K562 (cell line): ENCODE results near the gene ZNF92. TPM values are rescaled to one million over a fixed set of nuclear protein-coding genes. Genes with fewer than 3 reads are reported as not detected.

Experiments used
- ATAC-seq: fragments of 200-7000 bp; cut with Tn5 transposase; 3 replicates; pipeline ENCODE4 v1.9.1; 2020; ENCODE audit warnings: moderate library complexity
- BruUV-seq: library from RNA; stranded (reverse); fragments of 400-500 nt; replicated peaks from 2 replicates; lab custom pipeline; 2021; lab: Mats Ljungman, UMichigan
- CTCF ChIA-PET: fragments of 300-600 bp; formaldehyde crosslinking; extraction: SDS; loops from one replicate; lab custom pipeline; 2021; ENCODE audit warnings: low intra/inter-chr PET ratio; lab: Yijun Ruan, JAX
- POLR2A ChIA-PET: fragments of 300-600, 350-650 bp; sonication (Branson Sonifier 250); formaldehyde crosslinking; extraction: SDS; loops from one replicate; lab custom pipeline; 2021; ENCODE audit warnings: antibody characterized with exemption, inconsistent platforms; lab: Yijun Ruan, JAX
- DNase-seq, 4 experiments: peaks; one replicate each; pipeline versions ENCODE4 v3.0.0 to v3.0.0-alpha.2; 2011 to 2018; ENCODE audit warnings: low spot score in 3 of 4, mixed read lengths in 3 of 4; ENCODE audit errors: extremely low read depth in 1 of 4
- FAIRE-seq: peaks from 2 replicates; lab custom pipeline; 2011; peaks lifted over from hg19 to GRCh38; lab: Jason Lieb, UNC
- H2AFZ ChIP-seq: 2 replicates; pipeline ENCODE4 v1.6.0; 2011; ENCODE audit warnings: low read depth, low read length, control low read depth, inconsistent platforms
- H3K27ac ChIP-seq: fragments of 200-600 bp; 3 replicates; pipeline ENCODE4 v1.8.0; 2011; ENCODE audit warnings: low read depth, mild to moderate bottlenecking, control low read depth, inconsistent platforms, low read length, moderate library complexity, mixed read lengths; ENCODE audit errors: extremely low read depth
- H3K27me3 ChIP-seq, 2 experiments: fragments of 300-600 bp in 1 of 2; 2 replicates in 1 of 2; 3 replicates in 1 of 2; pipeline versions ENCODE4 v1.6.0 to v1.8.0; 2011; ENCODE audit warnings: inconsistent platforms in 2 of 2, low read length in 2 of 2, mild to moderate bottlenecking in 1 of 2, mixed read lengths in 1 of 2, moderate library complexity in 1 of 2; ENCODE audit not compliant: control insufficient read depth in 2 of 2, insufficient read depth in 2 of 2
- H3K36me3 ChIP-seq: fragments of 300-600 bp; 3 replicates; pipeline ENCODE4 v1.8.0; 2011; ENCODE audit warnings: mild to moderate bottlenecking, low read length, inconsistent platforms; ENCODE audit not compliant: control insufficient read depth, insufficient read depth
- H3K4me1 ChIP-seq, 2 experiments: fragments of 200-600 bp in 1 of 2; replicated peaks in 1 of 2; 2 replicates in 1 of 2; 3 replicates in 1 of 2; pipeline versions ENCODE4 v1.5.1 to v1.8.0; 2011; ENCODE audit warnings: inconsistent platforms in 2 of 2, low read length in 2 of 2, mild to moderate bottlenecking in 1 of 2, mixed read lengths in 1 of 2, moderate library complexity in 1 of 2; ENCODE audit not compliant: control insufficient read depth in 2 of 2, insufficient read depth in 2 of 2
- H3K4me2 ChIP-seq: 2 replicates; pipeline ENCODE4 v1.6.1; 2011; ENCODE audit warnings: low read length, control low read depth, inconsistent platforms, mixed read lengths; ENCODE audit not compliant: insufficient read depth
- H3K4me3 ChIP-seq: fragments of 200-600 bp; sonication (generic), shearing (Covaris generic); 2 replicates; pipeline ENCODE4 v1.5.1; 2016; ENCODE audit warnings: control low read depth, inconsistent platforms
- H3K79me2 ChIP-seq: fragments of 200-600 bp; 3 replicates; pipeline ENCODE4 v1.8.0; 2011; ENCODE audit warnings: low read length, inconsistent platforms; ENCODE audit not compliant: control insufficient read depth, insufficient read depth
- H3K9ac ChIP-seq, 2 experiments: 2 replicates each; pipeline versions ENCODE4 v1.6.0 to v1.6.1; 2011; ENCODE audit warnings: low read depth in 2 of 2, low read length in 2 of 2, control low read depth in 1 of 2, inconsistent platforms in 1 of 2, mild to moderate bottlenecking in 1 of 2, mixed read lengths in 1 of 2; ENCODE audit not compliant: insufficient read depth in 1 of 2
- H3K9me1 ChIP-seq: one replicate; pipeline ENCODE4 v1.6.0; 2011; ENCODE audit warnings: inconsistent platforms, mild to moderate bottlenecking, low read length, moderate library complexity; ENCODE audit not compliant: control insufficient read depth, insufficient read depth
- H3K9me3 ChIP-seq: replicated peaks from 2 replicates; pipeline ENCODE4 v1.5.1; 2011; ENCODE audit warnings: low read depth, low read length, inconsistent platforms; ENCODE audit not compliant: control insufficient read depth, insufficient read depth
- H4K20me1 ChIP-seq: replicated peaks from 2 replicates; pipeline ENCODE4 v1.6.1; 2011; ENCODE audit warnings: low read length, inconsistent platforms, mixed read lengths; ENCODE audit not compliant: control insufficient read depth, insufficient read depth
- ARHGAP35 ChIP-seq: fragments of 450-650 bp; IDR thresholded peaks from 2 replicates; pipeline ENCODE4 v1.6.1; 2018; ENCODE audit not compliant: partially characterized antibody
- ETV6 ChIP-seq, 3 experiments: fragments of 150-350 bp in 1 of 3; sonication (generic) in 1 of 3; formaldehyde crosslinking in 1 of 3; IDR thresholded peaks; 2 replicates each; pipeline versions ENCODE4 v1.6.1 to v1.8.0; 2014 to 2022; ENCODE audit warnings: borderline replicate concordance in 2 of 3, low read depth in 2 of 3, antibody characterized with exemption in 1 of 3, low read length in 1 of 3, mild to moderate bottlenecking in 1 of 3, missing genetic modification reagents in 1 of 3
- JUND ChIP-seq, 2 experiments: IDR thresholded peaks; 2 replicates in 1 of 2; 3 replicates in 1 of 2; pipeline ENCODE4 v1.6.1; 2011; ENCODE audit warnings: borderline replicate concordance in 2 of 2, low read depth in 2 of 2, low read length in 2 of 2, improper control_type of control experiment in 1 of 2, missing biosample characterization in 1 of 2, missing genetic modification characterization in 1 of 2, missing genetic modification reagents in 1 of 2
- MEIS2 ChIP-seq: fragments of 450-650 bp; IDR thresholded peaks from 2 replicates; pipeline ENCODE4 v1.6.1; 2014; ENCODE audit warnings: mild to moderate bottlenecking; ENCODE audit not compliant: partially characterized antibody
- NRF1 ChIP-seq, 2 experiments: fragments of 450-650 bp; IDR thresholded peaks in 1 of 2; conservative IDR thresholded peaks in 1 of 2; 2 replicates each; pipeline ENCODE4 v1.6.1; 2014; ENCODE audit warnings: mild to moderate bottlenecking in 2 of 2
- POLR2B ChIP-seq: fragments of 450-650 bp; IDR thresholded peaks from 2 replicates; pipeline ENCODE4 v1.6.1; 2018; ENCODE audit warnings: low read depth; ENCODE audit not compliant: partially characterized antibody
- SIN3A ChIP-seq, 2 experiments: fragments of 150-350 bp in 1 of 2; IDR thresholded peaks; 2 replicates each; pipeline ENCODE4 v1.6.1; 2011 to 2016; ENCODE audit warnings: borderline replicate concordance in 2 of 2, low read depth in 2 of 2, low read length in 2 of 2, mild to moderate bottlenecking in 2 of 2, moderate library complexity in 2 of 2; ENCODE audit not compliant: control insufficient read depth in 1 of 2
- SREBF1 ChIP-seq: fragments of 150-350 bp; IDR thresholded peaks from 2 replicates; pipeline ENCODE4 v1.6.1; 2014; ENCODE audit warnings: antibody characterized with exemption, low read depth, low read length, borderline replicate concordance
- STAG1 ChIP-seq: sonication (generic); formaldehyde crosslinking; IDR thresholded peaks from 2 replicates; pipeline ENCODE4 v1.5.0; 2020; ENCODE audit warnings: missing genetic modification reagents, borderline replicate concordance
- TRIM24 ChIP-seq, 2 experiments: fragments of 450-650 bp; IDR thresholded peaks; 2 replicates each; pipeline ENCODE4 v1.6.1; 2016
- XRCC5 ChIP-seq: fragments of 200-400 bp; formaldehyde crosslinking; IDR thresholded peaks from 2 replicates; pipeline ENCODE4 v1.6.1; 2017; ENCODE audit warnings: low read depth, mild to moderate bottlenecking, low read length
- ZBTB33 ChIP-seq: sonication (generic); formaldehyde crosslinking; IDR thresholded peaks from 2 replicates; pipeline ENCODE4 v1.8.1; 2023; ENCODE audit warnings: mild to moderate bottlenecking, missing genetic modification reagents
- ZBTB8A ChIP-seq: fragments of 450-650 bp; IDR thresholded peaks from 2 replicates; pipeline ENCODE4 v1.6.1; 2018; ENCODE audit warnings: mild to moderate bottlenecking, moderate library complexity; ENCODE audit not compliant: partially characterized antibody
- ZC3H11A ChIP-seq: IDR thresholded peaks from 2 replicates; pipeline ENCODE4 v1.6.1; 2012; ENCODE audit warnings: low read depth, low read length, improper control_type of control experiment
- ZNF232 ChIP-seq: sonication (generic); formaldehyde crosslinking; IDR thresholded peaks from 2 replicates; pipeline ENCODE4 v1.8.0; 2022; ENCODE audit warnings: mild to moderate bottlenecking, missing genetic modification reagents
- ZNF282 ChIP-seq: sonication (generic); formaldehyde crosslinking; IDR thresholded peaks from 2 replicates; pipeline ENCODE4 v1.8.1; 2023; ENCODE audit warnings: missing genetic modification reagents
- ZNF41 ChIP-seq: fragments of 250-450 bp; sonication (Bioruptor Pico); conservative IDR thresholded peaks from 2 replicates; pipeline ENCODE4 v1.4.0; 2020; ENCODE audit warnings: mild to moderate bottlenecking
- ZNF444 ChIP-seq: fragments of 250-450 bp; sonication (Bioruptor Pico); IDR thresholded peaks from 2 replicates; pipeline ENCODE4 v1.4.0; 2020; ENCODE audit warnings: mild to moderate bottlenecking, moderate library complexity
- WGBS: fragments of 100-300 bp; shearing (Covaris generic); methylation state at CpG from one replicate; pipeline ENCODE4 v1.1.6; 2016; ENCODE audit warnings: low coverage, mixed read lengths; ENCODE audit not compliant: insufficient coverage; ENCODE audit errors: missing lambda C conversion rate; 5-methylcytosine and 5-hydroxymethylcytosine counted together
- in situ Hi-C: fragments of 300-500 bp; cut with MboI; formaldehyde crosslinking; loops from 4 replicates; pipeline ENCODE4 v1.15.0; 2018; ENCODE audit warnings: inconsistent platforms, mixed read lengths
- intact Hi-C: fragments of 100-400 bp; cut with micrococcal nuclease; formaldehyde crosslinking; loops from 2 replicates; pipeline ENCODE4 v1.14.2; 2022
- polyA plus RNA-seq, 8 experiments: library from polyadenylated mRNA; depleted of rRNA in 4 of 8; stranded (reverse) in 5 of 8; unstranded in 3 of 8; fragments of >200 nt; fragmentation: Nextera tagmentation in 2 of 8; fragmentation: Illumina TruSeq in 1 of 8; extraction: Ambion mirVana in 2 of 8; extraction: Trizol in 1 of 8; gene quantifications; 2 replicates each; pipeline versions ENCODE4 v1.2.1 to v1.2.3, GENCODE V29; 2011 to 2014; ENCODE audit warnings: inconsistent platforms in 1 of 8, missing spikeins in 1 of 8
- total RNA-seq, 7 experiments: library from RNA; depleted of rRNA in 6 of 7; stranded (reverse); fragments of >200 nt in 6 of 7; fragmentation: Illumina TruSeq in 2 of 7; extraction: Trizol in 2 of 7; gene quantifications; 2 replicates each; pipeline versions ENCODE4 v1.2.1 to v1.2.3, GENCODE V29; 2011 to 2021; ENCODE audit warnings: low replicate concordance in 1 of 7

Gene ZNF92
- total and polyA plus RNA-seq, 9 of the 15 experiments (the other 6 are each of a cell fraction or from before 2014, with no cell fraction given): 8.9 to 29.4 (median 12.5) TPM

DNA sequence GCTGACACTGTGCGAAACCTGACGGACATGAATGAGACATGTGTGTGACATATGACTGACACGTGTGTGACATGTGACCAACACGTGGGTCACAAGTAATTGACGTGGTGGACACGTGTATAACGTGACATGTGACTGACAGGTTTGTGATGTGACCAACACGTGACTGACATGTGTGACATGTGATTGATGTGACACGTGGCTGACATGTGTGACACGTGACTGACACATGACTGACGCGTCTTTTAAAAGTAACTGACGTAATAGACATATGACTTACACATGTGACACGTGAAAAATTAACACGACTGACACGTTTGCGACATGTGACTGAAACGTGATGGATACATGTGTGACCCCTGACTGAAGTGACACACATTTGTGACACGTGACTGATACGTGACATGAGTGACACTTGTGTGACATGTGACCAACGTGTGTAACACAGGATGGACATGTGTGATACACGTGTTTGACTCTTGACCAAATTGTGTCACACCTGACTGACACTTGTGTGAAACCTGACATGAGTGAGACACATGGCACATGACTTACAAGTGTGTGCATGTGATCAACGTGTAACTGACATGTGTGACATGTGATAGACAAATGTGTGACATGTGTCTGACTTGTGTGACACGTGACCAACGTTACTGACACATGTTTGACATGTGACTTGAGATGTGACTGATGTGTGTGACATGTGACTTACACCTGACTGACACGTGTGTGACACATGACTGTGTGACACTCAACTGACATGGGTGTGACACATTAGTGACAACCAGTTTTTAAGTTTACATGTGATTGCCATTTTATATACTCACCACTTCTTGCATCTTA is 56.9 kb downstream of the ZNF92 start (continued):
- TF ChIP-seq ZBTB33 (CRISPR knock-in tag) (no peak), ZNF232 (CRISPR knock-in tag) (0 out of 2 replicates have a peak, but pooled peaks have one; percentile 11), ARHGAP35 (peak; percentile 49), MEIS2 (peak; percentile 74)

GRCh38 chr7:65434307-65434706 is 60.7 kb downstream of the ZNF92 start:
- no peak for FAIRE-seq
- Histone ChIP-seq H2AFZ (no peak overlapping the region), H3K27me3 (no peaks in the 10 kb centered on the region; a peak in 1 of 5 replicates), H4K20me1 (no peaks in the 10 kb centered on the region), H3K79me2 (no peaks in the 10 kb centered on the region), H3K4me1 (no peaks in the 10 kb centered on the region), H3K27ac (no peak overlapping the region), H3K9me1 (no peaks in the 10 kb centered on the region), H3K9ac (no peak overlapping the region), H3K4me3 (no peak overlapping the region), H3K4me2 (no peak overlapping the region), H3K36me3 (no peaks in the 10 kb centered on the region), H3K9me3 (peaks cover 16% of the 10 kb centered on the region)
- BruUV-seq: no TSS peak
- CTCF ChIA-PET: no interaction called here
- DNase-seq: no peak
- no peak for ATAC-seq
- in situ Hi-C loops (no loop called here), intact Hi-C loops (no loop called here)
- POLR2A ChIA-PET: interaction anchor here (0.6 kb wide), 1 partner anchor 213 kb away, joined by 4 read pairs; no protein-coding TSS in a partner anchor
- 0% methylated on average over 3 of the region's 3 CpGs for WGBS
- no peak for TF ChIP-seq ZBTB8A
- TF ChIP-seq POLR2B: no peak
- no peak for TF ChIP-seq ZC3H11A
- TF ChIP-seq JUND (IDR thresholded peaks at IDR 0.05; ENCODE audit: borderline replicate concordance, low read depth, low read length): no peak
- TF ChIP-seq JUND (tag; IDR thresholded peaks at IDR 0.05; ENCODE audit: borderline replicate concordance, low read depth, low read length): no peak
- no peak for TF ChIP-seq ZNF282
- TF ChIP-seq XRCC5: no peak
- TF ChIP-seq SIN3A (IDR thresholded peaks at IDR 0.05; ENCODE audit: borderline replicate concordance in 2 of 2, control insufficient read depth in 1 of 2, low read depth in 2 of 2, low read length in 2 of 2): no peak
- TF ChIP-seq SREBF1: no peak
- TF ChIP-seq ETV6 (IDR thresholded peaks at IDR 0.05; ENCODE audit: borderline replicate concordance in 1 of 2, low read depth in 2 of 2, low read length in 1 of 2): no peak
- TF ChIP-seq ETV6 (CRISPR knock-in tag; IDR thresholded peaks at IDR 0.05; ENCODE audit: borderline replicate concordance): no peak
- TF ChIP-seq NRF1 (conservative IDR thresholded peaks at IDR 0.05 in 1 of 2, IDR thresholded peaks at IDR 0.05 in 1 of 2): no peak
- no peak for TF ChIP-seq TRIM24 (IDR thresholded peaks at IDR 0.05)
- TF ChIP-seq STAG1: no peak
- TF ChIP-seq ZNF444: no peak
- TF ChIP-seq ZNF41 (CRISPR knock-in tag): no peak
